Measurements from ENCODE around the gene SVEP1.
A peak's percentile ranks its signal among the peaks of the same experiment; 100 is the strongest.
"Not testable (repeated sequence)": the region's sequence is repeated elsewhere in the genome, so short reads cannot be mapped to it uniquely, and the experiment has no call there.

The SVEP1 gene

GRCh38 chr9:110447476-110447875 lies 132.1 kb downstream of the SVEP1 start:
- DNase-seq = no peak

- no peak for DNase-seq
These were observed 133.4 kb downstream of the SVEP1 start for GRCh38 chr9:110446171-110446570.

- DNase-seq = no peak
These were observed 134.6 kb downstream of the SVEP1 start for GRCh38 chr9:110444911-110445310.

- DNase-seq = no peak
These were observed 135.7 kb downstream of the SVEP1 start for GRCh38 chr9:110443866-110444220.

- DNase-seq = no peak
These were observed 136.2 kb downstream of the SVEP1 start for GRCh38 chr9:110443146-110443865.

GRCh38 chr9:110440796-110441195 lies 138.7 kb downstream of the SVEP1 start:
- no peak for DNase-seq

GRCh38 chr9:110440172-110440571 lies 139.4 kb downstream of the SVEP1 start:
- DNase-seq = peak in 1 of 51 donors; percentile 8

GRCh38 chr9:110432253-110432652 lies 147.3 kb downstream of the SVEP1 start:
- peak in 8 of 51 donors; percentile 3 to 32 (median 12) for DNase-seq

GRCh38 chr9:110429453-110429852 lies 150.1 kb downstream of the SVEP1 start:
- no peak for DNase-seq

GRCh38 chr9:110427497-110428104 lies 151.9 kb downstream of the SVEP1 start:
- DNase-seq = peak in 21 of 51 donors; percentile 3 to 60 (median 14)

GRCh38 chr9:110426052-110426709 lies 153.4 kb downstream of the SVEP1 start:
- no peak for DNase-seq

GRCh38 chr9:110414471-110414870 lies 165.1 kb downstream of the SVEP1 start:
- DNase-seq = no peak

GRCh38 chr9:110410961-110411360 lies 168.6 kb downstream of the SVEP1 start:
- no peak for DNase-seq

GRCh38 chr9:110408598-110408997 lies 170.9 kb downstream of the SVEP1 start:
- no peak for DNase-seq

- DNase-seq = no peak
These were observed 173.6 kb downstream of the SVEP1 start for GRCh38 chr9:110405858-110406443.

- DNase-seq = no peak
These were observed 175.1 kb downstream of the SVEP1 start for GRCh38 chr9:110404473-110404872.

GRCh38 chr9:110399983-110400382 lies 179.6 kb downstream of the SVEP1 start:
- no peak for DNase-seq

GRCh38 chr9:110398992-110399391 lies 180.5 kb downstream of the SVEP1 start:
- not testable (repeated sequence) for DNase-seq

- DNase-seq = no peak
These were observed 187.6 kb downstream of the SVEP1 start for GRCh38 chr9:110391826-110392485.

- DNase-seq = no peak
These were observed 190.3 kb downstream of the SVEP1 start for GRCh38 chr9:110389148-110389750.

- no peak for DNase-seq
These were observed 196.1 kb downstream of the SVEP1 start for GRCh38 chr9:110383491-110383890.

Measured in hypothalamus (tissue), 51 donors.